ENCODE measurements around the gene SNW1.

Gene SNW1

GRCh38 chr14:77760381-77761204 is at the start of gene SNW1:
Gene SNW1, minus strand, starts transcription at chr14:77761156. Its CDS starts 29 bp downstream, at chr14:77761127.
- Histone ChIP-seq H3K27me3 (ENCODE audit: insufficient read depth, low read length, poor library complexity, severe bottlenecking) (no peaks in the 10 kb centered on the region), H3K4me2 (ENCODE audit: low read depth, low read length, poor library complexity, severe bottlenecking) (peak within 1 kb of the TSS; percentile 100), H3K9me3 (ENCODE audit: insufficient read depth, low read depth, low read length) (no peaks in the 10 kb centered on the region), H3K36me3 (ENCODE audit: insufficient read depth, low read length) (no peaks in the 10 kb centered on the region), H2AFZ (ENCODE audit: low read length) (peak within 1 kb of the TSS; percentile 100), H3K9me2 (replicated peaks; ENCODE audit: low read depth, low read length) (no peaks in the 10 kb centered on the region), H3K4me3 (ENCODE audit: low read length, poor library complexity, severe bottlenecking) (peak within 1 kb of the TSS; percentile 97), H3K4me1 (ENCODE audit: insufficient read depth, low read length, poor library complexity, severe bottlenecking) (peaks cover 38% of the 10 kb centered on the region), H3K79me2 (ENCODE audit: insufficient read depth, low read length) (peaks cover 52% of the 10 kb centered on the region), H4K20me1 (ENCODE audit: insufficient read depth, low read length, poor library complexity, severe bottlenecking) (peaks cover 44% of the 10 kb centered on the region), H3K9ac (ENCODE audit: low read depth, low read length, poor library complexity, severe bottlenecking) (peak within 1 kb of the TSS; percentile 87), H3F3A (ENCODE audit: low read depth) (no peaks in the 10 kb centered on the region)
- TF ChIP-seq EZH2phosphoT487 (IDR thresholded peaks at IDR 0.05; ENCODE audit: borderline replicate concordance) (no peak), CTCF (conservative IDR thresholded peaks at IDR 0.05; ENCODE audit: low read length) (no peak)

- no peak overlapping the region for H3K4me3 ChIP-seq (ENCODE audit: low read length, poor library complexity, severe bottlenecking)
- H3K36me3 ChIP-seq (ENCODE audit: insufficient read depth, low read length) = no peaks in the 10 kb centered on the region
- TF ChIP-seq CTCF (conservative IDR thresholded peaks at IDR 0.05; ENCODE audit: low read length) (no peak), EZH2phosphoT487 (IDR thresholded peaks at IDR 0.05; ENCODE audit: borderline replicate concordance) (no peak)
- no peak overlapping the region for H3K4me2 ChIP-seq (ENCODE audit: low read depth, low read length, poor library complexity, severe bottlenecking)
- H3K9me2 ChIP-seq (replicated peaks; ENCODE audit: low read depth, low read length) = no peaks in the 10 kb centered on the region
- no peaks in the 10 kb centered on the region for H3K4me1 ChIP-seq (ENCODE audit: insufficient read depth, low read length, poor library complexity, severe bottlenecking)
- H3K79me2 ChIP-seq (ENCODE audit: insufficient read depth, low read length) = no peaks in the 10 kb centered on the region
- no peaks in the 10 kb centered on the region for H3K9me3 ChIP-seq (ENCODE audit: insufficient read depth, low read depth, low read length)
- no peaks in the 10 kb centered on the region for H3F3A ChIP-seq (ENCODE audit: low read depth)
- no peaks in the 10 kb centered on the region for H4K20me1 ChIP-seq (ENCODE audit: insufficient read depth, low read length, poor library complexity, severe bottlenecking)
- H3K27me3 ChIP-seq (ENCODE audit: insufficient read depth, low read length, poor library complexity, severe bottlenecking) = no peaks in the 10 kb centered on the region
- H3K9ac ChIP-seq (ENCODE audit: low read depth, low read length, poor library complexity, severe bottlenecking) = no peak overlapping the region
- no peak overlapping the region for H2AFZ ChIP-seq (ENCODE audit: low read length)
These were observed 48.1 kb upstream of the SNW1 start for GRCh38 chr14:77809011-77809410.

- H3K9ac ChIP-seq (ENCODE audit: low read depth, low read length, poor library complexity, severe bottlenecking) = no peak overlapping the region
- H3K4me3 ChIP-seq (ENCODE audit: low read length, poor library complexity, severe bottlenecking) = no peak overlapping the region
- no peaks in the 10 kb centered on the region for H3K9me3 ChIP-seq (ENCODE audit: insufficient read depth, low read depth, low read length)
- no peaks in the 10 kb centered on the region for H3K9me2 ChIP-seq (replicated peaks; ENCODE audit: low read depth, low read length)
- H3K36me3 ChIP-seq (ENCODE audit: insufficient read depth, low read length) = no peaks in the 10 kb centered on the region
- H3K27me3 ChIP-seq (ENCODE audit: insufficient read depth, low read length, poor library complexity, severe bottlenecking) = no peaks in the 10 kb centered on the region
- no peaks in the 10 kb centered on the region for H3K79me2 ChIP-seq (ENCODE audit: insufficient read depth, low read length)
- no peaks in the 10 kb centered on the region for H3K4me1 ChIP-seq (ENCODE audit: insufficient read depth, low read length, poor library complexity, severe bottlenecking)
- no peak overlapping the region for H3K4me2 ChIP-seq (ENCODE audit: low read depth, low read length, poor library complexity, severe bottlenecking)
- H3F3A ChIP-seq (ENCODE audit: low read depth) = no peaks in the 10 kb centered on the region
- H4K20me1 ChIP-seq (ENCODE audit: insufficient read depth, low read length, poor library complexity, severe bottlenecking) = no peaks in the 10 kb centered on the region
- TF ChIP-seq CTCF (conservative IDR thresholded peaks at IDR 0.05; ENCODE audit: low read length) (no peak), EZH2phosphoT487 (IDR thresholded peaks at IDR 0.05; ENCODE audit: borderline replicate concordance) (no peak)
- H2AFZ ChIP-seq (ENCODE audit: low read length) = no peak overlapping the region
These were observed 47.3 kb upstream of the SNW1 start for GRCh38 chr14:77808250-77808649.
